MCF 10A (cell line): ENCODE measurements around the gene MEF2C. TPM values are rescaled to one million over a fixed set of nuclear protein-coding genes. Genes with fewer than 3 reads are reported as not detected.

ENCODE experiments used
- BruUV-seq: library from RNA; stranded (reverse); fragments of 400-500 nt; replicated peaks from 2 replicates; lab custom pipeline; 2021; lab: Mats Ljungman, UMichigan
- CTCF ChIA-PET: fragments of 300-600 bp; sonication (Branson Sonifier 250); formaldehyde crosslinking; extraction: SDS; loops from one replicate; lab custom pipeline; 2021; ENCODE audit warnings: antibody characterized with exemption, inconsistent platforms; lab: Yijun Ruan, JAX
- POLR2A ChIA-PET: fragments of 300-600, 350-650 bp; sonication (Branson Sonifier 250); formaldehyde crosslinking; extraction: SDS; loops from one replicate; lab custom pipeline; 2020; ENCODE audit warnings: antibody characterized with exemption, inconsistent platforms; lab: Yijun Ruan, JAX
- DNase-seq: peaks from one replicate; pipeline ENCODE4 v3.0.0-alpha.2; 2018; ENCODE audit not compliant: unreplicated experiment
- H3K27ac Mint-ChIP-seq: one replicate; pipeline ENCODE4 v1.8.0; 2022; ENCODE audit warnings: mild to moderate bottlenecking, low read depth, mixed read lengths; ENCODE audit not compliant: unreplicated experiment
- H3K27me3 Mint-ChIP-seq: one replicate; pipeline ENCODE4 v1.8.0; 2022; ENCODE audit warnings: mixed read lengths; ENCODE audit not compliant: insufficient read depth, unreplicated experiment
- H3K36me3 Mint-ChIP-seq: one replicate; pipeline ENCODE4 v1.8.0; 2022; ENCODE audit warnings: mild to moderate bottlenecking, moderate library complexity, mixed read lengths; ENCODE audit not compliant: insufficient read depth, unreplicated experiment
- H3K4me1 Mint-ChIP-seq: one replicate; pipeline ENCODE4 v1.8.0; 2022; ENCODE audit warnings: mixed read lengths; ENCODE audit not compliant: insufficient read depth, unreplicated experiment
- H3K4me3 Mint-ChIP-seq: one replicate; pipeline ENCODE4 v1.8.0; 2022; ENCODE audit warnings: mild to moderate bottlenecking, moderate library complexity, mixed read lengths; ENCODE audit not compliant: unreplicated experiment
- H3K9me3 Mint-ChIP-seq: one replicate; pipeline ENCODE4 v1.8.0; 2022; ENCODE audit warnings: mixed read lengths; ENCODE audit not compliant: unreplicated experiment
- CTCF ChIP-seq: fragments of 200-600 bp; IDR thresholded peaks from one replicate; pipeline ENCODE4 v1.8.0; 2022; ENCODE audit warnings: antibody characterized with exemption, mild to moderate bottlenecking; ENCODE audit not compliant: unreplicated experiment
- intact Hi-C: fragments of 100-400 bp; cut with micrococcal nuclease; formaldehyde crosslinking; loops from 2 replicates; pipeline ENCODE4 v1.14.1; 2022
- total RNA-seq: library from RNA; stranded (reverse); gene quantifications from 2 replicates; pipeline ENCODE4 v1.2.3, GENCODE V29; 2022

The MEF2C gene
- total RNA-seq, 1 experiment from 2014 or later = 0.05 TPM

DNA sequence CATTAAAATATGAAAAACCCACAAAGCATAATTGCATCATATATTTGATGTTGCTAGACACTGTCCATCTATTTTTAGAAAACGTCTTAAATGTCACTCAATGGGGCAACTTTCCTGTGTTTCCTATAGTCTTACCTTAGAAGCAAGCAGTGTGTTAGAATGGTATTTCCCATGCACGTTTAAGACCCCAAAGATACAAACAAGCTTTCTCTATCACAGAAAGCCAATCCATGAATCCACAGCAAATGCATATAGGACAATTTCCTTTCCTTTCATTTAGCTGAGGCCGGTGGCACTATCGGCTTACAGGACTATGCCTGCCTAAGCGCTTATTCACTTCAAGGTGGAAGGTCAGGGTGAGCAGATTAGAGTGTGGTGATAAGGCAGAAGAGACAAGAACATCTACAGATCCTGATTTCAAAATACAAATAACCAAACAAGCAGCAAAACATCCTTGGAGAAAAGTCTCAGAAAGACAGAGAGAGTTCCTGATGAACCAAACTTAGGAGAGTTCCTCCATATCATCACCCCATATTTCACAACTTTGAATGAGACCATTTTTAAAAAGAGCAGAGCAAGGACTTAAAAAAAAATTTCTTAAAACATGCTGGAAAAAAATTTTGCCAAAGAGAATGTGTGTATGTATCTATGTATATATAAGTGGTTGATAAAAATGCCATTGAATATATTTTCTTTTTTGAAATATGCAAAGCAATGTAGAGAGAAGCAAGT lies 57.2 kb downstream of the MEF2C start:
- DNase-seq = no peak
- ChIA-PET CTCF (interaction anchor here (1.3 kb wide), 1 partner anchor 42 kb away, joined by 5 read pairs; no protein-coding TSS in a partner anchor), POLR2A (no interaction called here)
- intact Hi-C loops = no loop called here
- peaks cover 79% of the 10 kb centered on the region for H3K27me3 Mint-ChIP-seq
- H3K4me3 Mint-ChIP-seq = no peak overlapping the region
- H3K27ac Mint-ChIP-seq = no peak overlapping the region
- no peaks in the 10 kb centered on the region for H3K36me3 Mint-ChIP-seq
- no peaks in the 10 kb centered on the region for H3K4me1 Mint-ChIP-seq
- BruUV-seq = no TSS peak
- no peaks in the 10 kb centered on the region for H3K9me3 Mint-ChIP-seq
- TF ChIP-seq CTCF = no peak

- H3K36me3 Mint-ChIP-seq = no peaks in the 10 kb centered on the region
- H3K9me3 Mint-ChIP-seq = no peaks in the 10 kb centered on the region
- no peaks in the 10 kb centered on the region for H3K4me1 Mint-ChIP-seq
- no TSS peak for BruUV-seq
- peaks cover 72% of the 10 kb centered on the region for H3K27me3 Mint-ChIP-seq
- no peak overlapping the region for H3K4me3 Mint-ChIP-seq
- no peak overlapping the region for H3K27ac Mint-ChIP-seq
- no peak for TF ChIP-seq CTCF
- intact Hi-C loops = no loop called here
- DNase-seq = no peak
- ChIA-PET POLR2A (no interaction called here), CTCF (interaction anchor here (0.6 to 1.3 kb wide), 3 partner anchors 41 to 145 kb away, joined by 3 to 5 read pairs (median 4); no protein-coding TSS in a partner anchor)
Observed at GRCh38 chr5:88824892-88825583, 57.9 kb downstream of the MEF2C start.

DNA sequence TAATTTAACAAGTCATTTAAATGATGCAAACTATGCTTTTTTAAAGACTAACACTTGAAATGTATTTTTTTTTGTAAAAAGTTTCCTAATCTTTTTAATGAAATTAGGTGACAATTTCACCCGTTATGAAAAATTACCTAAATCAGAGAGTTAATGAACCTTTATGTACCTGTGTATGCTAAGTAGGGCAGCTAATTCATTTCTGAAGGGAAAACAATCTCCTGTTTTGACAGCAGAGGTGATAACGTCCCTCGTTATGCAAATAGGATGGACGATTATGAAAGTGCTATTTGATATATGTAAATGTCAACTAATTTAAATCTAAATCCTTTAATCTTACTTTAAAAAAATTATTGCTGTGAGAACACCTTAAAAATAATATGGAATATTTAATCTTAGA lies 58.8 kb downstream of the MEF2C start:
- no peaks in the 10 kb centered on the region for H3K4me1 Mint-ChIP-seq
- no peak for TF ChIP-seq CTCF
- H3K36me3 Mint-ChIP-seq = no peaks in the 10 kb centered on the region
- H3K9me3 Mint-ChIP-seq = no peaks in the 10 kb centered on the region
- H3K27me3 Mint-ChIP-seq = peaks cover 70% of the 10 kb centered on the region
- H3K4me3 Mint-ChIP-seq = no peak overlapping the region
- no TSS peak for BruUV-seq
- no peak overlapping the region for H3K27ac Mint-ChIP-seq
- CTCF ChIA-PET = interaction anchor here (0.7 kb wide), 1 partner anchor 32 kb away, joined by 5 read pairs; no protein-coding TSS in a partner anchor
- POLR2A ChIA-PET = interaction anchor here (0.7 kb wide), 1 partner anchor 55 kb away, joined by 6 read pairs; no protein-coding TSS in a partner anchor
- DNase-seq = no peak
- intact Hi-C loops = no loop called here

DNA sequence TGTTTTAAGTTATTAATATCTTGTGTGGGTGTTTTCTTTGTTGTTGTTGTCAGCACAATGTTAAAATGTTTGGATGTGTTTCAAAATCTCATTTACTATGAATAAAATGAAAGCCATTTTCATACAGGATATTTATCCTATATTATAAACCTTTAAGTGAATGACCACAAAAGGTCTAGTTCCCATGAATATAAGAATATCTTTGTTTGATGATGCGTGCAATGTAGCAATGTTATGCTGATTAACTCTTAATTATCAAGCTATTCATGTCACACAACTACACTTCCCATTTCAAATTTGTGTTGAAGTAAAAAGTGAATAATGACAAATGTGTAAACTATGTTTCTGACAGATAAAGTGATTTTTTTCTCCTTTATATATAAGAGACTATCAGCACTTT lies 59.8 kb downstream of the MEF2C start:
- H3K9me3 Mint-ChIP-seq = no peaks in the 10 kb centered on the region
- H3K4me3 Mint-ChIP-seq = no peak overlapping the region
- no peaks in the 10 kb centered on the region for H3K4me1 Mint-ChIP-seq
- ChIA-PET POLR2A (no interaction called here), CTCF (no interaction called here)
- H3K27ac Mint-ChIP-seq = no peak overlapping the region
- peaks cover 73% of the 10 kb centered on the region for H3K27me3 Mint-ChIP-seq
- intact Hi-C loops = no loop called here
- DNase-seq = no peak
- TF ChIP-seq CTCF = no peak
- BruUV-seq = no TSS peak
- no peaks in the 10 kb centered on the region for H3K36me3 Mint-ChIP-seq
